SH-SY5Y (cell line): ENCODE data around the gene ODF2L.

Experiments
- GATA2 ChIP-seq: IDR thresholded peaks from 2 replicates; pipeline ENCODE4 v1.6.1; 2011; ENCODE audit warnings: mild to moderate bottlenecking, low read depth, low read length
- GATA3 ChIP-seq: IDR thresholded peaks from 2 replicates; pipeline ENCODE4 v1.6.1; 2011; ENCODE audit warnings: low read depth, mild to moderate bottlenecking, low read length, moderate library complexity

- no peak for TF ChIP-seq GATA2
- no peak for TF ChIP-seq GATA3
Observed at GRCh38 chr1:86303041-86303690, 93.0 kb downstream of the ODF2L start.
